Activated T-helper 1 cell treated with anti-CD3 and anti-CD28 coated beads, Interleukin-12 subunit alpha, Interleukin-12 subunit beta, Interleukin-2, Interleukin-4 antibody, amounts not matched to agents 30 ng/mL and 10 ng/mL and 1 ng/mL, durations not matched to agents 14 hours and 24 hours and 36 hours (primary cell): Measurements from ENCODE around the gene MLYCD. TPM values are rescaled to one million over a fixed set of nuclear protein-coding genes. Genes with fewer than 3 reads are reported as not detected.
A peak's percentile ranks its signal among the peaks of the same experiment; 100 is the strongest.

ENCODE experiments used
- DNase-seq: peaks from one replicate; pipeline ENCODE4 v3.0.0; 2021; ENCODE audit warnings: low spot score
- H3K27ac Mint-ChIP-seq: one replicate; pipeline ENCODE4 v1.8.0; 2021; ENCODE audit warnings: mild to moderate bottlenecking, mixed read lengths
- H3K27me3 Mint-ChIP-seq: one replicate; pipeline ENCODE4 v1.8.0; 2022; ENCODE audit warnings: mild to moderate bottlenecking, moderate library complexity, mixed read lengths; ENCODE audit not compliant: insufficient read depth
- H3K36me3 Mint-ChIP-seq: one replicate; pipeline ENCODE4 v1.8.0; 2021; ENCODE audit warnings: low read depth, mixed read lengths
- H3K4me1 Mint-ChIP-seq: one replicate; pipeline ENCODE4 v1.8.0; 2021; ENCODE audit warnings: low read depth, mixed read lengths
- H3K4me3 Mint-ChIP-seq: one replicate; pipeline ENCODE4 v1.8.0; 2021; ENCODE audit warnings: mild to moderate bottlenecking, moderate library complexity, mixed read lengths
- H3K9me3 Mint-ChIP-seq: one replicate; pipeline ENCODE4 v1.8.0; 2021; ENCODE audit warnings: mixed read lengths
- intact Hi-C: fragments of 100-400 bp; cut with micrococcal nuclease; formaldehyde crosslinking; loops from one replicate; pipeline ENCODE4 v1.15.1; 2024
- total RNA-seq: library from RNA; stranded (reverse); gene quantifications from 2 replicates; pipeline ENCODE4 v1.2.3, GENCODE V29; 2022

The MLYCD gene
- total RNA-seq, 1 donor from 2014 or later: 5.0 TPM

- intact Hi-C loops: no loop called here
- H3K27ac Mint-ChIP-seq: no peak overlapping the region
- peaks cover 6% of the 10 kb centered on the region for H3K4me1 Mint-ChIP-seq
- H3K36me3 Mint-ChIP-seq: no peaks in the 10 kb centered on the region
- H3K27me3 Mint-ChIP-seq: peaks cover 1% of the 10 kb centered on the region
- no peak for DNase-seq
- no peaks in the 10 kb centered on the region for H3K9me3 Mint-ChIP-seq
- no peak overlapping the region for H3K4me3 Mint-ChIP-seq
Measured at GRCh38 chr16:83960521-83961249, 61.8 kb downstream of the MLYCD start.

- DNase-seq: no peak
- H3K36me3 Mint-ChIP-seq: no peaks in the 10 kb centered on the region
- intact Hi-C loops: no loop called here
- no peak overlapping the region for H3K27ac Mint-ChIP-seq
- no peak overlapping the region for H3K4me3 Mint-ChIP-seq
- H3K27me3 Mint-ChIP-seq: peaks cover 1% of the 10 kb centered on the region
- H3K9me3 Mint-ChIP-seq: no peaks in the 10 kb centered on the region
- peaks cover 5% of the 10 kb centered on the region for H3K4me1 Mint-ChIP-seq
Measured at GRCh38 chr16:83961591-83961990, 62.7 kb downstream of the MLYCD start.

- no peaks in the 10 kb centered on the region for H3K4me1 Mint-ChIP-seq
- H3K36me3 Mint-ChIP-seq: no peaks in the 10 kb centered on the region
- H3K9me3 Mint-ChIP-seq: no peaks in the 10 kb centered on the region
- no peak overlapping the region for H3K27ac Mint-ChIP-seq
- no peak for DNase-seq
- peaks cover 4% of the 10 kb centered on the region for H3K27me3 Mint-ChIP-seq
- intact Hi-C loops: no loop called here
- H3K4me3 Mint-ChIP-seq: no peak overlapping the region
Measured at GRCh38 chr16:83963277-83964119, 64.6 kb downstream of the MLYCD start.

GRCh38 chr16:83964684-83965443, 65.9 kb downstream of the MLYCD start:
- Mint-ChIP-seq H3K36me3 (no peaks in the 10 kb centered on the region), H3K9me3 (no peaks in the 10 kb centered on the region), H3K27me3 (peaks cover 11% of the 10 kb centered on the region), H3K4me1 (no peaks in the 10 kb centered on the region), H3K27ac (no peak overlapping the region), H3K4me3 (no peak overlapping the region)
- intact Hi-C loops: no loop called here
- DNase-seq: no peak

GRCh38 chr16:83965444-83966152, 66.7 kb downstream of the MLYCD start:
- DNase-seq: no peak
- no peaks in the 10 kb centered on the region for H3K4me1 Mint-ChIP-seq
- no peak overlapping the region for H3K4me3 Mint-ChIP-seq
- H3K27ac Mint-ChIP-seq: no peak overlapping the region
- H3K36me3 Mint-ChIP-seq: no peaks in the 10 kb centered on the region
- no peaks in the 10 kb centered on the region for H3K9me3 Mint-ChIP-seq
- H3K27me3 Mint-ChIP-seq: peaks cover 13% of the 10 kb centered on the region
- intact Hi-C loops: no loop called here

GRCh38 chr16:83966153-83966696, 67.3 kb downstream of the MLYCD start:
- Mint-ChIP-seq H3K27me3 (peaks cover 13% of the 10 kb centered on the region), H3K9me3 (no peaks in the 10 kb centered on the region), H3K4me3 (no peak overlapping the region), H3K4me1 (no peaks in the 10 kb centered on the region), H3K36me3 (no peaks in the 10 kb centered on the region), H3K27ac (no peak overlapping the region)
- DNase-seq: no peak
- intact Hi-C loops: no loop called here

- peaks cover 13% of the 10 kb centered on the region for H3K27me3 Mint-ChIP-seq
- H3K9me3 Mint-ChIP-seq: no peaks in the 10 kb centered on the region
- intact Hi-C loops: no loop called here
- no peak for DNase-seq
- H3K27ac Mint-ChIP-seq: no peak overlapping the region
- no peak overlapping the region for H3K4me3 Mint-ChIP-seq
- no peaks in the 10 kb centered on the region for H3K36me3 Mint-ChIP-seq
- no peaks in the 10 kb centered on the region for H3K4me1 Mint-ChIP-seq
Measured at GRCh38 chr16:83967091-83967490, 68.2 kb downstream of the MLYCD start.

- peak within 1 kb of the TSS; percentile 50 for H3K4me3 Mint-ChIP-seq
- H3K27ac Mint-ChIP-seq: no peak within 1 kb of the TSS
- H3K36me3 Mint-ChIP-seq: no peaks in the 10 kb centered on the region
- H3K9me3 Mint-ChIP-seq: no peaks in the 10 kb centered on the region
- intact Hi-C loops: no loop called here
- H3K27me3 Mint-ChIP-seq: peaks cover 13% of the 10 kb centered on the region
- H3K4me1 Mint-ChIP-seq: no peaks in the 10 kb centered on the region
- DNase-seq: no peak
Measured at GRCh38 chr16:83967838-83968305, 69.0 kb downstream of the MLYCD start, which contains the start of gene NECAB2. TSS of gene NECAB2 (plus strand) at chr16:83968244. CDS start at chr16:83968649, 405 bp downstream.

- H3K4me3 Mint-ChIP-seq: no peak overlapping the region
- peaks cover 13% of the 10 kb centered on the region for H3K27me3 Mint-ChIP-seq
- intact Hi-C loops: no loop called here
- no peaks in the 10 kb centered on the region for H3K4me1 Mint-ChIP-seq
- H3K36me3 Mint-ChIP-seq: no peaks in the 10 kb centered on the region
- no peak overlapping the region for H3K27ac Mint-ChIP-seq
- H3K9me3 Mint-ChIP-seq: no peaks in the 10 kb centered on the region
- DNase-seq: no peak
Measured at GRCh38 chr16:83968306-83968851, 69.5 kb downstream of the MLYCD start.

- no peak overlapping the region for H3K27ac Mint-ChIP-seq
- intact Hi-C loops: no loop called here
- no peaks in the 10 kb centered on the region for H3K36me3 Mint-ChIP-seq
- no peak overlapping the region for H3K4me3 Mint-ChIP-seq
- H3K9me3 Mint-ChIP-seq: no peaks in the 10 kb centered on the region
- peaks cover 13% of the 10 kb centered on the region for H3K27me3 Mint-ChIP-seq
- DNase-seq: no peak
- no peaks in the 10 kb centered on the region for H3K4me1 Mint-ChIP-seq
Measured at GRCh38 chr16:83968891-83969649, 70.2 kb downstream of the MLYCD start.

- no peaks in the 10 kb centered on the region for H3K9me3 Mint-ChIP-seq
- intact Hi-C loops: no loop called here
- peaks cover 13% of the 10 kb centered on the region for H3K27me3 Mint-ChIP-seq
- H3K4me3 Mint-ChIP-seq: no peak overlapping the region
- H3K36me3 Mint-ChIP-seq: no peaks in the 10 kb centered on the region
- no peak for DNase-seq
- H3K4me1 Mint-ChIP-seq: no peaks in the 10 kb centered on the region
- peak overlapping the region; percentile 55 for H3K27ac Mint-ChIP-seq
Measured at GRCh38 chr16:83969771-83970429, 71.0 kb downstream of the MLYCD start.
